GM12891 (cell line): ENCODE measurements around the gene NUBP1. TPM values are rescaled to one million over a fixed set of nuclear protein-coding genes. Genes with fewer than 3 reads are reported as not detected.
A peak's percentile ranks its signal among the peaks of the same experiment; 100 is the strongest.

Source experiments
- DNase-seq: peaks from one replicate; pipeline ENCODE4 v3.0.0; 2011; ENCODE audit warnings: low spot score; ENCODE audit not compliant: insufficient read length
- FAIRE-seq: peaks from 2 replicates; lab custom pipeline; 2011; peaks lifted over from hg19 to GRCh38; lab: Jason Lieb, UNC
- PAX5 ChIP-seq: IDR thresholded peaks from 2 replicates; pipeline ENCODE4 v1.6.1; 2011; ENCODE audit warnings: low read length, moderate library complexity, mild to moderate bottlenecking; ENCODE audit not compliant: insufficient read depth, severe bottlenecking
- POLR2A ChIP-seq: IDR thresholded peaks from 2 replicates; pipeline ENCODE4 v1.6.1; 2011; ENCODE audit warnings: low read depth, low read length, control low read depth
- POLR2AphosphoS5 ChIP-seq: IDR thresholded peaks from 2 replicates; pipeline ENCODE4 v1.6.1; 2011; ENCODE audit warnings: low read depth, low read length, control low read depth
- POU2F2 ChIP-seq: IDR thresholded peaks from 2 replicates; pipeline ENCODE4 v1.6.1; 2011; ENCODE audit warnings: low read depth, mild to moderate bottlenecking, control low read depth, low read length, moderate library complexity
- SPI1 ChIP-seq: IDR thresholded peaks from 2 replicates; pipeline ENCODE4 v1.6.1; 2011; ENCODE audit warnings: low read depth, low read length, control low read depth
- TAF1 ChIP-seq: IDR thresholded peaks from 2 replicates; pipeline ENCODE4 v1.6.1; 2011; ENCODE audit warnings: low read depth, low read length, control low read depth
- polyA plus RNA-seq: library from polyadenylated mRNA; unstranded; fragments of >200 nt; gene quantifications from one replicate; pipeline ENCODE4 v1.2.1, GENCODE V29; 2012; ENCODE audit warnings: low read depth, missing spikeins, inconsistent platforms; ENCODE audit not compliant: missing spikeins

NUBP1 gene
- polyA plus RNA-seq, result 51.9 TPM

DNA sequence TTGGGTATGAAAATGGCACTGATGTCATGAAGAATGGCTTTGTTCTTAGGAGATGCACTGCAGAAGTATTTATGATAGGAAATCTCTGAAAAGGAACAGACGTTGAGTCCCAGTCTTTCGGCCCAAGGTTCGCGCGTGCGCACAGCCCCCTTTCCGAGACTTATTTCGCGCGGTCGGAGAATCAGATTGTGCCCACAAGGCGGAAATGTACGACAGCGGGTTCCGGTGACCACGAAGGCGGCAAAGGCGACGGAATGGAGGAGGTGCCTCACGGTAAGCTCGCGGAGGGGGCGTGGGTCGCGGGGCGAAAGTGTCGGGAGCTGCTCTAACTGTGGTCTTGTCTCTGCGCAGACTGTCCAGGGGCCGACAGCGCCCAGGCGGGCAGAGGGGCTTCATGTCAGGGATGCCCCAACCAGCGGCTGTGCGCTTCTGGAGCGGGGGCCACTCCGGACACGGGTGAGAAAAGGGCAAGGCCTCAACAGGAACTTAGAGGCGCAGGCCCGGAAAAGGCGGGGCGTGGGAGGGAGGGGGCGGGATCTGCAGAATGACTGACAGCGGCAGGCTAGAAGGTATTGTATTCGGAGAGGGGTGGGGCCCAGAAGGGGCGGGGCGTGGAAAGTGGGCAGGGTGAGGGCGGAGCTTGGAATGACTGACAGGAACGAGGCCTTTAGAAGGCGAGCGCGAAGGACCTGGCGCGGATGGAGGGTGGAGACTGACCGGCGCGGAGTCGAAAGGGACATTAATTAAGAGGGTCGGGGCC lies at the start of gene NUBP1:
Gene NUBP1, plus strand, starts transcription at position 233 of the 760 bp plus-strand sequence. Its CDS starts 22 bp downstream, at position 255.
- DNase-seq, result peak; percentile 89
- peak; percentile 96 for FAIRE-seq
- TF ChIP-seq SPI1 (no peak), POLR2AphosphoS5 (peak; percentile 93), TAF1 (peak; percentile 80), POU2F2 (peak; percentile 88), PAX5 (no peak), POLR2A (peak; percentile 94)

DNA sequence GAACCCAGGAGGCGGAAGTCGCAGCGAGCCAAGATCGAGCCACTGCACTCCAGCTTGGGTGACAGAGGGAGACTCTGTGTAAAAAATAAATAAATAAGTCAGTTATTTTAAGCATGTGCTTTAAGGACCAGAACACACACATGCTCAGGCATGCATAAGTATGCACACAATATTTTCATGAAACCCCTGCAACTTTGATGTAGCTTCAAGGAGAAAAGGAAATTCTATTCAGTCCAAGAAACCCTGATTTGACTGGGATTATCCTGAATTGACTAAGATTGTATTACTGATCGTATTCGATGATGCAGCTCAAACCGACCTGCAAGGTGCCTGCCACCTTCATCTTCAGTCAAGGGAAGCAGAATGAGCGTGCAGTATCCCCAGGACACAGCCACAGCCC lies 49.8 kb upstream of the NUBP1 start:
- no peak for FAIRE-seq
- TF ChIP-seq TAF1 (no peak), POLR2A (no peak), SPI1 (no peak), POLR2AphosphoS5 (no peak), PAX5 (no peak), POU2F2 (no peak)
- DNase-seq, result no peak

DNA sequence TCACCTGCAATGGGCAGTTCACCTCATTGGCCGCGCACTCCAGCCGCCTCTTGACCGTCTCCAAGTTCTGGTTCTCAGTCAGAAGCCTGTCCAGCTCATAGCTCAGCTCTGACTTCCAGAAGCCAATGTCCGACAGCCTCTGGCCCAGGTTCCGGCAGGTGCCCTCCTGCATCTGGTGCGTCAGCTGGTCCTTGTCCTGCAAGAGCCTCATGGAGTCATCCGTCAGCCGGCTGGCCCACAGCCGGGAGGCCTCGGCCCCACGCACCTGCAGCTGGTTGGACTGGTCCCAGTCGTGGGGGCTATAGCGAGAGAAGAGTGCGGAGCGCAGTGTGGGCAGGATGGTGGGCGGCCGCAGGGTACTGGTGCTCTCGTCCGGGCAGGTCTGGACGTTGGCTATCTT lies 49.3 kb upstream of the NUBP1 start:
- no peak for DNase-seq
- TF ChIP-seq TAF1 (no peak), SPI1 (no peak), PAX5 (no peak), POU2F2 (no peak), POLR2AphosphoS5 (no peak), POLR2A (no peak)
- no peak for FAIRE-seq

DNA sequence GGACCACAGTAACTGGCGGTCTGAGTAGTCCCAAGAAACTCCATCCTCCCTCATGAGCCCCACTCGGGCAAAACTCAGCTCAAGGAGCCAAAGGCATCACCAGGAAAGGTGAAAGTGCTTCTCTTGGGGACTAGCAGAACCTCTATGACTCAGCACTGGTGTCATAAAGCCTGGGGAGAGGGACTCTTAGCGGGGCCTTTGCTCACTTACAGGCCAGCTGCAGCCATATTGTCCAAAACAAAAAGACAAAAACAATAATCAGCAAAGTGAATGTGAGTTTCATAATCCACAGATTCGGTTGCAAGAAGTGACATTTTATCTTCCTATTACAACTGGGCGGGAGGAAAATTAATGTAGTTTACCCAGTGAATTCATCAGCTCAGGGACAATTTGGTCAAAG lies 48.8 kb upstream of the NUBP1 start, which contains the start of gene TEKT5:
Gene TEKT5, minus strand, starts transcription at position 101 of the 400 bp plus-strand sequence. Its CDS starts 57 bp downstream, at position 44.
- FAIRE-seq, result no peak

DNA sequence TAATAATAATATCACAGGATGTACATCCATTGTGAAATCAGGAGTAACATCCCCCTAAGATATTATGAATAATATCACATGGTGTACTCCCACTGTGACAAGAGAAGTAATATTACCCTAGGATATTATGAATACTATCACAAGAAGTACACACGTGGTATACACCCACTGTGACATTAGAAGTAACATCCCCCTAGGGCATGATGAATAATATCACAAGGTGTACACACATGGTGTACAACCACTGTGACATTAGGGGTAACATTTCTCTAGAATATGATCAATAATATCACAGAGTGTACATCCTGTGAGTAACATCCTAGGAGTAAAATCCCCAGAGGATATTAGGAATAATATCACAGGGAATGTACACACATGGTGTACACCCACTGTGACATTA lies 43.9 kb upstream of the NUBP1 start:
- no peak for DNase-seq
- no peak for TF ChIP-seq PAX5
- no peak for TF ChIP-seq POU2F2
- no peak for TF ChIP-seq TAF1
- no peak for TF ChIP-seq POLR2A
- no peak for FAIRE-seq

More for the DNA sequence above, 48.8 kb upstream of the NUBP1 start, which contains the start of gene TEKT5:
- no peak for DNase-seq
- no peak for TF ChIP-seq SPI1
- no peak for TF ChIP-seq POU2F2
- no peak for TF ChIP-seq POLR2A
- no peak for TF ChIP-seq TAF1

DNA sequence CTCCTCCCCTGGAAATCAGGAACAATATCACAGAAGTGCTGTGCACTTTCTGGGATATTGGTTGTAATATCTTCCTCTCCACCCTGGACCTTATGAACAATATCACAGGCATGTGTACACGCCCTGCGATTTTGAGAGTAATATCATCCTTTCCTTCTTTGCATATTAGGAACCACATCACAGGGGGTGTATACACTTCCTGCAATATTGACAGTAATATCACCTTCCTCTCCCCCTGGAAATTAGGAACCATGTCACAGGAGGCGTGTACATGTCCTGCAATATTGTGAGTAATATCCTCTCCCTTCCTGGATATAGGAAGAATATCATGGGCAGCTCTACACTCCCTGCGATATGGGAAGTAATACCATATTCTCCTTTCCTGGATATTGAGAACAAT lies 34.7 kb upstream of the NUBP1 start:
- DNase-seq, result no peak
- no peak for FAIRE-seq
- TF ChIP-seq POU2F2 (no peak), SPI1 (no peak), PAX5 (no peak), POLR2AphosphoS5 (no peak), POLR2A (no peak), TAF1 (no peak)

DNA sequence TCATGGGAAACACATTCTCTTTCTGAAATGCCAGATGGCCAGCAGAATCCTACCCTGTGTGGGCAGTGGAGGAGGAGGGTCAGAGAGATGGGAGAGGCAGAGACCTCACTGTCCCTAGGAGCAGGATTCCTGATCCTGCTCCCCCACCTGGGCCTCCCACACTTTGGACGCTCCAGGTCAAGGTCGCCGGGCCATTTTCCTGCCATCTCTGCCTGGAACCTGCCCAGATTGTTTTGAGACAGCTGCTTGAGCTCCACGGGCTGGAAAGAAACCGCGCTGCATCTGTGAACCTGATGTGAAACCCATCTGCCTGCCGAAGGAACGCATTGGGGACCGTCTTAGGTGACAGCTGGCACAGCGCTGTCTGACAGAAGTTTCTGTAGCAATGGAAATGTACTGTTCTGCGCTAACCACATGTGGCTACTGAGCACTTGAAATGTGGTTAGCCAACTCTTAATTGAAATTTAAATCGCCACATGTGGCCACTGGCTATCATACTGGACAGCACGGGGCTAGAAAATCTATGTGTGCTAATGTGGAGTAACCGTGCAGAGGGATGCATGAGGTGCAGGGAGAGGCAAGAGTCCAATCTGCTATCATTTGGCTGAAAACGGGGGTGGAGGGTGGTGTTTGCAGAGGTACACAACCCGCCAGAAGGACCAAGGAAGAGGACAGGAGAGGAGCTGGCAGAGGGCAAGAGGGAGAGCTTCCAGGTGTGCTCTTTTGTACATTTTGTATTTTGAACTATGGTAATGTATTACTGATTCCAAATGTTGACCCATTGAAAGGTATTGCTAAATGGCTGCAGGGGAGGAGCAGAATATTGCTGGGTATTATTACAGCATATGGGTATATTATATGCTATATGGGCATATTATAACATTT lies 15.4 kb upstream of the NUBP1 start:
- TF ChIP-seq TAF1, result no peak
- FAIRE-seq, result peak; percentile 51
- peak; percentile 48 for DNase-seq

DNA sequence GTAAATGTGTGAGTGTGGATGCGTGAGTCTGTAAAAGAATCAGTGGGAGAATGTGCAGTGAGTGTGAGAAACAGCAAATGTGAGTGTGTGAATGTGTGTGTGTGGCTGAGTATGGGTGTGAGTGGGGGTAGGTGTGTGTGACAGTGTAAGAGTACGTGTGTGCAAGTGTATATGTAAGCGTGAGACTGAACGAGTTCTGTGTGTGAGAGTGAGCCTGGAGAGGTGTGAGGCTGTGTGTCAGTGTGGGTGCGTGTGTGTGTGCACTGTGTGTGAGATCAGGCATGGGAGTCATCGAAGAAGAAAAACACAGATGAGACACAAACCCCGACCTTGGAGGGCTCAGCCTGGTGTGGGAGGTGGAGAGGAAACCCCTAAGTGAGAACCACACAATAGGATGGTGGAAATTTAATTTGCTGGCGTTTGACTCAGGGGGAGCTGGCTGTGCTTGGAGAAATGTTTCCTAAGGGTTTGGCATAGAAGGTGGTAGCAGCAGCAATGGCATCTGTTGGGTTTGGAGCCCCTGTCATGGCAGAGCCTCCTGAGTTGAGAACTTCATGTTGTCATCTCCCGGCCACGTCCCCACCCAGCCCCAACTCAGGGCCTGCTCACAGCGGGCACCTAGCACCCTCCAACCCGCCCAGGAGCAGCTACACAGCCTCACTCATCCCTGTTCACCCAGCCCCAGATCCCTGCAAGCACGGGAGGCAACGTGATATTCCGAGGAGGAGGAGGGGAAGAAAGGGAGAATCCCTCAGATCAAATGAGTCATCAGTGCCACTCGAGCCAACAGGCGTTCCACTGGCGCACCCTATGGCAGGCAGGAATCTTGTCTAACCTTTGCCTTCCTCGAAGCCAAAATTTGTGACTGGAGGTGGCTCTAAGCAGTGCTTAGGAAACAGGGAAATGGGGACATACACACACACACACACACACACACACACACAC lies 14.3 kb upstream of the NUBP1 start:
- FAIRE-seq (peak; percentile 63), DNase-seq (no peak)
- TF ChIP-seq TAF1 (no peak), POLR2AphosphoS5 (no peak), POU2F2 (no peak), POLR2A (no peak), SPI1 (no peak), PAX5 (no peak)

DNA sequence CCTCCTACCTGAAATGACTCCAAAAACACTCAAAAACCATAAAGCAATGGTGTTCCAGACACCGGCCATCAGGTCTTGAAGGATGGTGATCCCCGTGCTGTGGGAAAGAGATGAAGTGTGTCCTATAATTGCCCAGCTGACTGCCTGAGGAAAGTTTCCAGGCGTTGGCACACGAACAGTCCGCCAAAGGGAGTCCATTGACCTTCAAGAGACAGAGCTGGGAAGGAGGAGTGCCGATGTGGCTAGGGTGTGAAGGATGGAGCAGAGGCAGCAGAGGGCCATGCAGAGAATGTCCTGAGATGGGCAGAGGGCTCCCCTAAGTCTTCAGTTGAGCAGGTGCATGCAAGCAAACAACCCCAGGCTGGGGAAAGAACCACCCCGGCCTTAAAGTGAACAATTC lies 11.9 kb upstream of the NUBP1 start:
- FAIRE-seq, result no peak
- DNase-seq, result no peak
- no peak for TF ChIP-seq POLR2A
- TF ChIP-seq SPI1, result no peak
- no peak for TF ChIP-seq POLR2AphosphoS5
- TF ChIP-seq POU2F2, result no peak
- no peak for TF ChIP-seq TAF1
- no peak for TF ChIP-seq PAX5
